ENCODE data around the gene TMTC2. TPM values are rescaled to one million over a fixed set of nuclear protein-coding genes. Genes with fewer than 3 reads are reported as not detected.

Gene TMTC2
- total RNA-seq, 1 donor from 2014 or later, result 20.2 TPM

- H3K9me3 Mint-ChIP-seq (ENCODE audit: unreplicated experiment), result no peaks in the 10 kb centered on the region
- no peak overlapping the region for H3K4me3 Mint-ChIP-seq (ENCODE audit: unreplicated experiment)
- peaks cover 2% of the 10 kb centered on the region for H3K4me1 Mint-ChIP-seq (ENCODE audit: unreplicated experiment)
- no peak for DNase-seq (ENCODE audit: extremely low spot score, unreplicated experiment)
- TF ChIP-seq, protein P1, sequence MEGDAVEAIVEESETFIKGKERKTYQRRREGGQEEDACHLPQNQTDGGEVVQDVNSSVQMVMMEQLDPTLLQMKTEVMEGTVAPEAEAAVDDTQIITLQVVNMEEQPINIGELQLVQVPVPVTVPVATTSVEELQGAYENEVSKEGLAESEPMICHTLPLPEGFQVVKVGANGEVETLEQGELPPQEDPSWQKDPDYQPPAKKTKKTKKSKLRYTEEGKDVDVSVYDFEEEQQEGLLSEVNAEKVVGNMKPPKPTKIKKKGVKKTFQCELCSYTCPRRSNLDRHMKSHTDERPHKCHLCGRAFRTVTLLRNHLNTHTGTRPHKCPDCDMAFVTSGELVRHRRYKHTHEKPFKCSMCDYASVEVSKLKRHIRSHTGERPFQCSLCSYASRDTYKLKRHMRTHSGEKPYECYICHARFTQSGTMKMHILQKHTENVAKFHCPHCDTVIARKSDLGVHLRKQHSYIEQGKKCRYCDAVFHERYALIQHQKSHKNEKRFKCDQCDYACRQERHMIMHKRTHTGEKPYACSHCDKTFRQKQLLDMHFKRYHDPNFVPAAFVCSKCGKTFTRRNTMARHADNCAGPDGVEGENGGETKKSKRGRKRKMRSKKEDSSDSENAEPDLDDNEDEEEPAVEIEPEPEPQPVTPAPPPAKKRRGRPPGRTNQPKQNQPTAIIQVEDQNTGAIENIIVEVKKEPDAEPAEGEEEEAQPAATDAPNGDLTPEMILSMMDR (IDR thresholded peaks at IDR 0.05), result no peak
- H3K27ac Mint-ChIP-seq (ENCODE audit: unreplicated experiment), result no peak overlapping the region
- H3K36me3 Mint-ChIP-seq (ENCODE audit: unreplicated experiment), result peaks cover 2% of the 10 kb centered on the region
- no peaks in the 10 kb centered on the region for H3K27me3 Mint-ChIP-seq (ENCODE audit: unreplicated experiment)
Measured at GRCh38 chr12:83016218-83016835, 329.6 kb downstream of the TMTC2 start.

DNA sequence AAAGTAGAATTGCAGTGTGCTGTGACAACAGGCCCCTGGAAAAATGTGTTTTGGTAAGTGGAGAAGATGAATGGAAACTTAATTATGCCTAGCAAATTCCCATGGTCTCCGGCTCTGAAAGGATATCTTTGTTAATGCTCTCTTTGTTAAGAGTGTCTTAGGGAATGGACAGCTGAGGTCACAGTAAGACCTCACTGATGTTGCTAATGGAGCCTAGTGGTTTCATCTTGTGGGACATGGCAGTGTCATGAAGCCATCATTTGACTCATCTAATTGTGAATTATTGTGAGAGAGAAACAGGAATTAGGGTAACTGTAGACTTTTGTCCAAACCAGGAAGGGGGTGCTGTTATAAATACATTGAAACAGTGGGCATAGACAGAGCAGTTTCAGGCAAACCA is 330.3 kb downstream of the TMTC2 start:
- TF ChIP-seq, protein P1 (IDR thresholded peaks at IDR 0.05), result no peak
- H3K9me3 Mint-ChIP-seq (ENCODE audit: unreplicated experiment), result no peaks in the 10 kb centered on the region
- peaks cover 2% of the 10 kb centered on the region for H3K4me1 Mint-ChIP-seq (ENCODE audit: unreplicated experiment)
- no peak overlapping the region for H3K4me3 Mint-ChIP-seq (ENCODE audit: unreplicated experiment)
- peaks cover 4% of the 10 kb centered on the region for H3K36me3 Mint-ChIP-seq (ENCODE audit: unreplicated experiment)
- DNase-seq (ENCODE audit: extremely low spot score, unreplicated experiment), result no peak
- H3K27me3 Mint-ChIP-seq (ENCODE audit: unreplicated experiment), result no peaks in the 10 kb centered on the region
- no peak overlapping the region for H3K27ac Mint-ChIP-seq (ENCODE audit: unreplicated experiment)

GRCh38 chr12:83018088-83018487 is 331.4 kb downstream of the TMTC2 start:
- H3K4me3 Mint-ChIP-seq (ENCODE audit: unreplicated experiment), result no peak overlapping the region
- no peak for DNase-seq (ENCODE audit: extremely low spot score, unreplicated experiment)
- no peak overlapping the region for H3K27ac Mint-ChIP-seq (ENCODE audit: unreplicated experiment)

DNA sequence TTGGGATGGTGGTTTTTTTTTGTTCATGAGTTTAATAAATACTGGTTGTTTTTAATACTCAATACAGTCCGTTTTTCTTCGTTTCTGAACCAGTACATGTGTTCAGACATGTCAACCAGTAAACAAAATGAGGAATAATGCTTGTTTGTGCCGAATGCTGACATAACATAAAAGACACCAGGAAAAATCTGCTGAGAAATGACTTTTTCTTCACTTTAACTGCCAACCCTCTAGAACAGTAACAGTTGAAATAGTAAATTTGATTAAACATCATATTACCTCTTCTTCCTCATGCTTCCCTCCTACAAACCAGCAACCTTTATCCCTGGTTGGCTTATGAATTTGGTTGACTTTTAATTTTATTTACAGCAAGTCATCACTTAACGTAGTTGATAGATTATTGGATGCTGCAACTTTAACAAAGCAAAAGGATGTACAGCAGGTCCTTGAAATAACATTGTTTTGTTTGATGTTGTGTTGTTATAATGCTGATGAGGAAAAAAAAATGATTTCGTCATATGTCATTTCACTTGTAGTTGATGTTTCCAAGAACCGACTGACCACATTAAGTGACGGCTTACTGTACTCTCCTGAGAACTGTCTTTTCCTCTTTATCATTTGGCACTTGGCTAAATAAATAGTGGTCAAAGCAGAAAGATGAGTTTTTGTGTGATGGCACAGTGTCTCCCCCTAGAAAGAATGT is 340.5 kb downstream of the TMTC2 start:
- H3K27ac Mint-ChIP-seq (ENCODE audit: unreplicated experiment), result no peak overlapping the region
- no peaks in the 10 kb centered on the region for H3K27me3 Mint-ChIP-seq (ENCODE audit: unreplicated experiment)
- no peaks in the 10 kb centered on the region for H3K9me3 Mint-ChIP-seq (ENCODE audit: unreplicated experiment)
- DNase-seq (ENCODE audit: extremely low spot score, unreplicated experiment), result no peak
- TF ChIP-seq, protein P1 (IDR thresholded peaks at IDR 0.05), result no peak
- H3K4me1 Mint-ChIP-seq (ENCODE audit: unreplicated experiment), result no peaks in the 10 kb centered on the region
- H3K36me3 Mint-ChIP-seq (ENCODE audit: unreplicated experiment), result no peaks in the 10 kb centered on the region
- H3K4me3 Mint-ChIP-seq (ENCODE audit: unreplicated experiment), result no peak overlapping the region

More at GRCh38 chr12:83018088-83018487, 331.4 kb downstream of the TMTC2 start:
- H3K9me3 Mint-ChIP-seq (ENCODE audit: unreplicated experiment), result no peaks in the 10 kb centered on the region
- peaks cover 4% of the 10 kb centered on the region for H3K36me3 Mint-ChIP-seq (ENCODE audit: unreplicated experiment)
- H3K27me3 Mint-ChIP-seq (ENCODE audit: unreplicated experiment), result no peaks in the 10 kb centered on the region
- TF ChIP-seq, protein P1 (IDR thresholded peaks at IDR 0.05), result no peak
- peaks cover 2% of the 10 kb centered on the region for H3K4me1 Mint-ChIP-seq (ENCODE audit: unreplicated experiment)

DNA sequence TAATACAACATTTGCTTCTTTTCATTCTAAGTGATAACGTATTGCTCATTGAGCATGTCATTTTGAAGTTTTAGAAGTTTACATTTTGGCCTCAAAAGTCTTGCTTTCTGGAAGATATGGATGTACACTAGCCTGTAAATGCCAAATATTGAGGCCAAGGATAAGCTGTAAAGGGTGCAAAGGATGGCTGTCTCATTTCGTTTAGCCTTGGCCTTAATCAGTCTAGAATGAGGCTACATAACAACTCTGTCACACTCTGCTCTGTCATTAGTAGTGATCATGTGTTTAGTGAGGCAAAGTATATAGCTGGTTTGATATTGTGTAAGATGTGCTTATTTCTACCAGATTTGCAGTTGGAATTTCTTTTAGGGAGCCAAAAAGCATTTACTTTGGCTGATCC is 344.5 kb downstream of the TMTC2 start:
- TF ChIP-seq, protein P1 (IDR thresholded peaks at IDR 0.05), result no peak
- Mint-ChIP-seq H3K4me1 (ENCODE audit: unreplicated experiment) (no peaks in the 10 kb centered on the region), H3K9me3 (ENCODE audit: unreplicated experiment) (no peaks in the 10 kb centered on the region), H3K36me3 (ENCODE audit: unreplicated experiment) (no peaks in the 10 kb centered on the region), H3K27ac (ENCODE audit: unreplicated experiment) (no peak overlapping the region), H3K27me3 (ENCODE audit: unreplicated experiment) (no peaks in the 10 kb centered on the region), H3K4me3 (ENCODE audit: unreplicated experiment) (no peak overlapping the region)
- DNase-seq (ENCODE audit: extremely low spot score, unreplicated experiment), result no peak

All from osteocyte (in vitro differentiated cells).